A673 (cell line): Measurements from ENCODE around the gene GLRA1. TPM values are rescaled to one million over a fixed set of nuclear protein-coding genes. Genes with fewer than 3 reads are reported as not detected.

ENCODE experiments used
- BruUV-seq: library from RNA; stranded (reverse); fragments of 400-500 nt; replicated peaks from 2 replicates; lab custom pipeline; 2021; lab: Mats Ljungman, UMichigan
- CTCF ChIA-PET: fragments of 300-600 bp; sonication (Branson Sonifier 250); formaldehyde crosslinking; loops from one replicate; lab custom pipeline; 2022; ENCODE audit warnings: antibody characterized with exemption; lab: Charles Lee
- POLR2A ChIA-PET: fragments of 300-600 bp; sonication (Branson Sonifier 250); formaldehyde crosslinking; loops from one replicate; lab custom pipeline; 2022; ENCODE audit warnings: antibody characterized with exemption; ENCODE audit not compliant: low non-redundant PET; lab: Charles Lee
- DNase-seq: peaks from one replicate; pipeline ENCODE4 v3.0.0-alpha.2; 2015; ENCODE audit warnings: low spot score
- H3K27ac ChIP-seq: fragments of 200-600 bp; sonication (generic); 2 replicates; pipeline ENCODE4 v1.5.1; 2016; ENCODE audit warnings: mixed run types, low read depth, mild to moderate bottlenecking, mixed read lengths, antibody characterized with exemption, low read length; ENCODE audit not compliant: poor library complexity, severe bottlenecking
- H3K27me3 ChIP-seq: fragments of 200-600 bp; sonication (generic); replicated peaks from 2 replicates; pipeline ENCODE4 v1.6.1; 2017; ENCODE audit warnings: mixed run types, low read depth, mild to moderate bottlenecking, mixed read lengths, antibody characterized with exemption, low read length; ENCODE audit not compliant: insufficient read depth, poor library complexity
- H3K36me3 ChIP-seq: fragments of 200-600 bp; sonication (generic); 2 replicates; pipeline ENCODE4 v1.6.1; 2016; ENCODE audit warnings: mixed run types, mild to moderate bottlenecking, mixed read lengths, antibody characterized with exemption, low read length; ENCODE audit not compliant: insufficient read depth, poor library complexity, severe bottlenecking
- H3K4me1 ChIP-seq: fragments of 200-600 bp; sonication (generic); 2 replicates; pipeline ENCODE4 v1.6.1; 2017; ENCODE audit warnings: mixed run types, mild to moderate bottlenecking, mixed read lengths, antibody characterized with exemption, low read length; ENCODE audit not compliant: insufficient read depth, poor library complexity, severe bottlenecking
- H3K4me3 ChIP-seq: fragments of 200-600 bp; sonication (generic); 2 replicates; pipeline ENCODE4 v1.5.1; 2016; ENCODE audit warnings: low read depth, mixed run types, mild to moderate bottlenecking, mixed read lengths, low read length; ENCODE audit not compliant: poor library complexity, severe bottlenecking
- H3K9me3 ChIP-seq: fragments of 200-600 bp; sonication (generic); 2 replicates; pipeline ENCODE4 v1.6.1; 2016; ENCODE audit warnings: mixed run types, low read depth, mild to moderate bottlenecking, mixed read lengths, antibody characterized with exemption, low read length; ENCODE audit not compliant: poor library complexity, severe bottlenecking
- CTCF ChIP-seq: fragments of 300-800, 200-600 bp; sonication (generic); conservative IDR thresholded peaks from 2 replicates; pipeline ENCODE4 v1.5.1; 2017; ENCODE audit warnings: low read depth, mild to moderate bottlenecking, antibody characterized with exemption, low read length, moderate library complexity, mixed read lengths
- EZH2 ChIP-seq: fragments of 200-600 bp; sonication (generic); IDR thresholded peaks from 2 replicates; pipeline ENCODE4 v1.6.1; 2017; ENCODE audit warnings: borderline replicate concordance, low read depth, mild to moderate bottlenecking, mixed read lengths, antibody characterized with exemption, low read length; ENCODE audit not compliant: poor library complexity, severe bottlenecking
- intact Hi-C: fragments of 100-400 bp; cut with micrococcal nuclease; formaldehyde crosslinking; loops from one replicate; pipeline ENCODE4 v1.10.0; 2022; ENCODE audit not compliant: unreplicated experiment
- total RNA-seq: library from RNA; stranded (reverse); gene quantifications from 2 replicates; pipeline ENCODE4 v1.2.3, GENCODE V29; 2021

The GLRA1 gene
- total RNA-seq, 1 experiment from 2014 or later: not detected

GRCh38 chr5:151966046-151966445 lies 41.4 kb upstream of the GLRA1 start:
- intact Hi-C loops: no loop called here
- Histone ChIP-seq H3K4me3 (no peak overlapping the region), H3K4me1 (no peaks in the 10 kb centered on the region), H3K9me3 (no peaks in the 10 kb centered on the region), H3K27me3 (peaks cover 52% of the 10 kb centered on the region), H3K36me3 (no peaks in the 10 kb centered on the region), H3K27ac (no peak overlapping the region)
- ChIA-PET CTCF (no interaction called here), POLR2A (no interaction called here)
- TF ChIP-seq CTCF (no peak), EZH2 (no peak)
- no TSS peak for BruUV-seq
- DNase-seq: no peak

- ChIA-PET CTCF (no interaction called here), POLR2A (no interaction called here)
- Histone ChIP-seq H3K4me3 (no peak overlapping the region), H3K27me3 (peaks cover 62% of the 10 kb centered on the region), H3K36me3 (no peaks in the 10 kb centered on the region), H3K27ac (no peak overlapping the region), H3K9me3 (no peaks in the 10 kb centered on the region), H3K4me1 (no peaks in the 10 kb centered on the region)
- DNase-seq: no peak
- BruUV-seq: no TSS peak
- intact Hi-C loops: no loop called here
- TF ChIP-seq CTCF (no peak), EZH2 (no peak)
Observed at GRCh38 chr5:151964471-151964870, 39.8 kb upstream of the GLRA1 start.

- CTCF ChIA-PET: no interaction called here
- no peaks in the 10 kb centered on the region for H3K4me1 ChIP-seq
- TF ChIP-seq EZH2 (no peak), CTCF (no peak)
- no peaks in the 10 kb centered on the region for H3K36me3 ChIP-seq
- intact Hi-C loops: no loop called here
- POLR2A ChIA-PET: no interaction called here
- peak; percentile 4 for DNase-seq
- no peaks in the 10 kb centered on the region for H3K9me3 ChIP-seq
- no TSS peak for BruUV-seq
- H3K27ac ChIP-seq: no peak overlapping the region
- no peak overlapping the region for H3K4me3 ChIP-seq
- peaks cover 66% of the 10 kb centered on the region for H3K27me3 ChIP-seq
Observed at GRCh38 chr5:151961557-151961956, 36.9 kb upstream of the GLRA1 start.
